Stimulated activated effector memory CD8-positive, alpha-beta T cell treated with anti-CD3 and anti-CD28 coated beads, Interleukin-12 subunit alpha, Interleukin-12 subunit beta, amount 100 ng/mL, for 72 hours (primary cell): ENCODE results near the gene SLC30A2.

ENCODE experiments used
- ATAC-seq: fragments of 150-1000 bp; cut with Tn5 transposase; 2 replicates; pipeline ENCODE4 v1.10.0; 2021
- DNase-seq, 2 donors: peaks; one replicate each; pipeline ENCODE4 v3.0.0; 2021 to 2022; ENCODE audit warnings: low spot score in 2 of 2
- H3K27ac Mint-ChIP-seq: one replicate; pipeline ENCODE4 v1.8.0; 2022; ENCODE audit warnings: mild to moderate bottlenecking, mixed read lengths
- H3K36me3 Mint-ChIP-seq: one replicate; pipeline ENCODE4 v1.8.0; 2022; ENCODE audit warnings: mild to moderate bottlenecking, mixed read lengths
- H3K4me1 Mint-ChIP-seq: one replicate; pipeline ENCODE4 v1.8.0; 2022; ENCODE audit warnings: mixed read lengths
- H3K4me3 Mint-ChIP-seq: one replicate; pipeline ENCODE4 v1.8.0; 2022; ENCODE audit warnings: mild to moderate bottlenecking, mixed read lengths
- H3K9me3 Mint-ChIP-seq: one replicate; pipeline ENCODE4 v1.8.0; 2022; ENCODE audit warnings: mixed read lengths

Gene SLC30A2

GRCh38 chr1:26055041-26055440 lies 9.1 kb upstream of the SLC30A2 start:
- no peak overlapping the region for H3K27ac Mint-ChIP-seq
- no peaks in the 10 kb centered on the region for H3K36me3 Mint-ChIP-seq
- ATAC-seq = no peak
- H3K9me3 Mint-ChIP-seq = no peaks in the 10 kb centered on the region
- no peak for DNase-seq
- no peaks in the 10 kb centered on the region for H3K4me1 Mint-ChIP-seq
- H3K4me3 Mint-ChIP-seq = no peak overlapping the region

GRCh38 chr1:26053718-26054560 lies 8.0 kb upstream of the SLC30A2 start:
- no peak for ATAC-seq
- Mint-ChIP-seq H3K27ac (no peak overlapping the region), H3K4me1 (no peaks in the 10 kb centered on the region)

GRCh38 chr1:26050248-26050640 lies 4.3 kb upstream of the SLC30A2 start:
- no peak overlapping the region for H3K27ac Mint-ChIP-seq

More at GRCh38 chr1:26053718-26054560, 8.0 kb upstream of the SLC30A2 start:
- Mint-ChIP-seq H3K9me3 (no peaks in the 10 kb centered on the region), H3K36me3 (no peaks in the 10 kb centered on the region), H3K4me3 (no peak overlapping the region)
- no peak for DNase-seq

GRCh38 chr1:26049531-26050247 lies 3.8 kb upstream of the SLC30A2 start:
- no peaks in the 10 kb centered on the region for H3K36me3 Mint-ChIP-seq
- H3K4me3 Mint-ChIP-seq = no peak overlapping the region
- H3K27ac Mint-ChIP-seq = no peak overlapping the region
- DNase-seq = no peak
- peaks cover 5% of the 10 kb centered on the region for H3K4me1 Mint-ChIP-seq
- H3K9me3 Mint-ChIP-seq = no peaks in the 10 kb centered on the region
- no peak for ATAC-seq

More at GRCh38 chr1:26050248-26050640, 4.3 kb upstream of the SLC30A2 start:
- no peak for ATAC-seq
- Mint-ChIP-seq H3K4me1 (peaks cover 1% of the 10 kb centered on the region), H3K4me3 (no peak overlapping the region), H3K9me3 (no peaks in the 10 kb centered on the region), H3K36me3 (no peaks in the 10 kb centered on the region)
- no peak for DNase-seq

GRCh38 chr1:26047278-26047874 lies 1.5 kb upstream of the SLC30A2 start:
- no peak overlapping the region for H3K4me3 Mint-ChIP-seq
- no peak for DNase-seq
- no peaks in the 10 kb centered on the region for H3K9me3 Mint-ChIP-seq
- no peak overlapping the region for H3K27ac Mint-ChIP-seq
- H3K4me1 Mint-ChIP-seq = peaks cover 5% of the 10 kb centered on the region
- no peaks in the 10 kb centered on the region for H3K36me3 Mint-ChIP-seq
- no peak for ATAC-seq

- Mint-ChIP-seq H3K9me3 (no peaks in the 10 kb centered on the region), H3K27ac (no peak overlapping the region), H3K36me3 (no peaks in the 10 kb centered on the region), H3K4me1 (peaks cover 5% of the 10 kb centered on the region), H3K4me3 (no peak overlapping the region)
- DNase-seq (no peak), ATAC-seq (no peak)
These were observed 553 bp upstream of the SLC30A2 start for GRCh38 chr1:26046246-26047095.

GRCh38 chr1:26044971-26045721 lies 772 bp downstream of the SLC30A2 start:
- ATAC-seq = no peak
- Mint-ChIP-seq H3K4me3 (no peak overlapping the region), H3K9me3 (no peaks in the 10 kb centered on the region), H3K4me1 (peaks cover 5% of the 10 kb centered on the region), H3K27ac (no peak overlapping the region), H3K36me3 (no peaks in the 10 kb centered on the region)
- no peak for DNase-seq

GRCh38 chr1:26044414-26044813 lies 1.5 kb downstream of the SLC30A2 start:
- Mint-ChIP-seq H3K27ac (no peak overlapping the region), H3K4me3 (no peak overlapping the region), H3K4me1 (peaks cover 5% of the 10 kb centered on the region), H3K36me3 (no peaks in the 10 kb centered on the region), H3K9me3 (no peaks in the 10 kb centered on the region)
- ATAC-seq = no peak
- DNase-seq = no peak

GRCh38 chr1:26043765-26044164 lies 2.2 kb downstream of the SLC30A2 start:
- H3K4me1 Mint-ChIP-seq = peaks cover 5% of the 10 kb centered on the region
- H3K9me3 Mint-ChIP-seq = no peaks in the 10 kb centered on the region
- DNase-seq = no peak
- H3K27ac Mint-ChIP-seq = no peak overlapping the region
- ATAC-seq = no peak
- H3K4me3 Mint-ChIP-seq = no peak overlapping the region
- H3K36me3 Mint-ChIP-seq = no peaks in the 10 kb centered on the region

GRCh38 chr1:26041978-26042377 lies 3.9 kb downstream of the SLC30A2 start:
- H3K9me3 Mint-ChIP-seq = no peaks in the 10 kb centered on the region
- H3K27ac Mint-ChIP-seq = no peak overlapping the region
- no peak overlapping the region for H3K4me3 Mint-ChIP-seq
- peaks cover 5% of the 10 kb centered on the region for H3K4me1 Mint-ChIP-seq
- H3K36me3 Mint-ChIP-seq = no peaks in the 10 kb centered on the region
- ATAC-seq = no peak
- DNase-seq = no peak

- Mint-ChIP-seq H3K27ac (no peak overlapping the region), H3K9me3 (no peaks in the 10 kb centered on the region), H3K4me3 (no peak overlapping the region), H3K36me3 (no peaks in the 10 kb centered on the region), H3K4me1 (peaks cover 9% of the 10 kb centered on the region)
- DNase-seq (no peak), ATAC-seq (no peak)
These were observed 4.5 kb downstream of the SLC30A2 start for GRCh38 chr1:26041401-26041800.

GRCh38 chr1:26038904-26039303 lies 7.0 kb downstream of the SLC30A2 start:
- DNase-seq = no peak
- H3K27ac Mint-ChIP-seq = peak overlapping the region; percentile 32
- H3K36me3 Mint-ChIP-seq = no peaks in the 10 kb centered on the region
- H3K4me3 Mint-ChIP-seq = no peak overlapping the region
- H3K4me1 Mint-ChIP-seq = peaks cover 22% of the 10 kb centered on the region
- ATAC-seq = no peak
- H3K9me3 Mint-ChIP-seq = no peaks in the 10 kb centered on the region

- Mint-ChIP-seq H3K36me3 (no peaks in the 10 kb centered on the region), H3K4me3 (no peak overlapping the region), H3K9me3 (no peaks in the 10 kb centered on the region), H3K4me1 (peaks cover 22% of the 10 kb centered on the region), H3K27ac (peak overlapping the region; percentile 32)
- DNase-seq (no peak), ATAC-seq (no peak)
These were observed 7.4 kb downstream of the SLC30A2 start for GRCh38 chr1:26038477-26038876.

GRCh38 chr1:26037904-26038303 lies 8.0 kb downstream of the SLC30A2 start:
- Mint-ChIP-seq H3K36me3 (no peaks in the 10 kb centered on the region), H3K27ac (peak overlapping the region; percentile 32)

More at GRCh38 chr1:26037904-26038303, 8.0 kb downstream of the SLC30A2 start:
- Mint-ChIP-seq H3K4me3 (no peak overlapping the region), H3K4me1 (peaks cover 22% of the 10 kb centered on the region), H3K9me3 (no peaks in the 10 kb centered on the region)
- DNase-seq = no peak
- no peak for ATAC-seq
